ENCODE results near the gene DIPK2B.

DIPK2B gene

GRCh38 chrX:45200741-45201234 lies at the start of gene DIPK2B:
TSS of gene DIPK2B (minus strand) at chrX:45200876. CDS start at chrX:45200826, 50 bp downstream.
- H3K27ac ChIP-seq = peak within 1 kb of the TSS; percentile 87
- TF ChIP-seq ZFX (IDR thresholded peaks at IDR 0.05) (no peak), CTCF (conservative IDR thresholded peaks at IDR 0.05) (no peak)

- no peak overlapping the region for H3K27ac ChIP-seq
- TF ChIP-seq CTCF (conservative IDR thresholded peaks at IDR 0.05) (no peak), ZFX (IDR thresholded peaks at IDR 0.05) (no peak)
Measured at GRCh38 chrX:45240301-45240700, 39.6 kb upstream of the DIPK2B start.

GRCh38 chrX:45238489-45238888 lies 37.8 kb upstream of the DIPK2B start:
- no peak overlapping the region for H3K27ac ChIP-seq
- TF ChIP-seq CTCF (conservative IDR thresholded peaks at IDR 0.05) (no peak), ZFX (IDR thresholded peaks at IDR 0.05) (no peak)

GRCh38 chrX:45233531-45233930 lies 32.9 kb upstream of the DIPK2B start:
- no peak for TF ChIP-seq ZFX (IDR thresholded peaks at IDR 0.05)
- no peak overlapping the region for H3K27ac ChIP-seq

GRCh38 chrX:45232139-45232538 lies 31.5 kb upstream of the DIPK2B start:
- TF ChIP-seq ZFX (IDR thresholded peaks at IDR 0.05) (no peak), CTCF (conservative IDR thresholded peaks at IDR 0.05) (no peak)
- no peak overlapping the region for H3K27ac ChIP-seq

- TF ChIP-seq ZFX (IDR thresholded peaks at IDR 0.05) = no peak
- no peak for TF ChIP-seq CTCF (conservative IDR thresholded peaks at IDR 0.05)
- H3K27ac ChIP-seq = no peak overlapping the region
Measured at GRCh38 chrX:45230410-45230809, 29.7 kb upstream of the DIPK2B start.

- no peak overlapping the region for H3K27ac ChIP-seq
- TF ChIP-seq CTCF (conservative IDR thresholded peaks at IDR 0.05) (no peak), ZFX (IDR thresholded peaks at IDR 0.05) (no peak)
Measured at GRCh38 chrX:45229348-45229747, 28.7 kb upstream of the DIPK2B start.

GRCh38 chrX:45228126-45228525 lies 27.4 kb upstream of the DIPK2B start:
- no peak overlapping the region for H3K27ac ChIP-seq
- TF ChIP-seq ZFX (IDR thresholded peaks at IDR 0.05) (no peak), CTCF (conservative IDR thresholded peaks at IDR 0.05) (no peak)
